HG03060 (cell line): ENCODE data around the gene DVL3.
"Not testable (repeated sequence)": the region's sequence is repeated elsewhere in the genome, so short reads cannot be mapped to it uniquely, and the experiment has no call there.

Experiments
- ATAC-seq: cut with Tn5 transposase; IDR thresholded peaks from one replicate; pipeline ENCODE4 v1.9.1; 2021; ENCODE audit warnings: low read depth, moderate number of reproducible peaks; ENCODE audit not compliant: unreplicated experiment

Gene DVL3

GRCh38 chr3:184154885-184155643 lies at the start of gene DVL3:
Gene DVL3, plus strand, starts transcription at chr3:184155377. Its CDS starts 259 bp downstream, at chr3:184155636.
- ATAC-seq: no peak

DNA sequence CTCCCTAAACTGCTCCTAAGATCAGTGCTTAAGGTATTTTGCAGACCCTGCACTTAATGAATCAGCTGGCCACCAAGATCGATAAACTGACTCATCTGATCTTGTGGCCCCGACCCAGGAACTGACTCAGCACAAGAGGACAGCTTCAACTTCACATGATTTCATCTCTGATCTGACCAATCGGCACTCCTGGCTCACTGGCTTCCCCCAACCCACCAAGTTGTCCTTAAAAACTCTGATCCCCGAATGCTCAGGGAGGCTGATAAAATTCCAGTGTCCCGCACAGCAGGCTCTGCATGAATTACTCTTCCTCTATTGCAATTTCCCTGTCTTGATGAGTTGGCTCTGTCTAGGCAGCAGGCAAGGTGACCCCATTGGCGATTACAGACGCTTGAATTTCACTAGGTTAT lies 44.9 kb upstream of the DVL3 start:
- ATAC-seq: no peak

GRCh38 chr3:184116017-184116416 lies 39.2 kb upstream of the DVL3 start:
- ATAC-seq: no peak

GRCh38 chr3:184117636-184118035 lies 37.5 kb upstream of the DVL3 start:
- ATAC-seq: no peak

DNA sequence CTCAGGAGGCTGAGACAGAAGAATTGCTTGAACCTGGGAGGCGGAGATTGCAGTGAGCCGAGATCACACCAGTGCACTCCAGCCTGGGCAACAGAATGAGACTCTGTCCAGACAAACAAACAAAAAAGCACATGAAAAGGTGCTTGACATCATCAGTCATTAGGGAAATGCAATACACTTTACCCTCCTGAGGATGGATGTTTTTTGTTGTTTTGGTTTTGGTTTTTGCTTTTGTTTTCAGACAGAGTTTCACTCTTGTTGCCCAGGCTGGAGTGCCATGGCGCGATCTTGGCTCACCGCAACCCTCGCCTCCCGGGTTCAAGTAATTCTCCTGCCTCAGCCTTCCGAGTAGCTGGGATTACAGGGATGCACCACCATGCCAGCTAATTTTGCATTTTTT lies 34.1 kb upstream of the DVL3 start:
- ATAC-seq: not testable (repeated sequence)

- no peak for ATAC-seq
Measured at GRCh38 chr3:184126006-184126405, 29.2 kb upstream of the DVL3 start.

- no peak for ATAC-seq
Measured at GRCh38 chr3:184129012-184129411, 26.2 kb upstream of the DVL3 start.

DNA sequence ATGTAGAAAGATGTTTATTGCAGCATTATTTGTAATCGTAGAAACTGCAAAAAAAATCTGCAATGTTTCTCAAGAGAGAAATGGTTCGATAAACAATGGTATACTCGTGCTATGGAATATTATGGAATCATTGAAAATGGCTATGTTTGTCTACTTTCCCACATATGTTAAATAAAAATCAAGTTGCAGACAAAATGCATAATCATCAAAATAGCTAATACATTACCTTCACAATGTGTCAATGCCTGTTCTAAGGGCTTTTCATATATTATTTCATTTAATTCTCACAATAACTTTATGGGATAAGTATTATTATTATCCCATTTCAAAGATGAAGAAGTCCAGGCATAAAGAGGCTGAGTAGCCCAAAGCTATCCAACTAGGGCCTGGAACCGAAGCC lies 22.2 kb upstream of the DVL3 start:
- ATAC-seq: no peak

DNA sequence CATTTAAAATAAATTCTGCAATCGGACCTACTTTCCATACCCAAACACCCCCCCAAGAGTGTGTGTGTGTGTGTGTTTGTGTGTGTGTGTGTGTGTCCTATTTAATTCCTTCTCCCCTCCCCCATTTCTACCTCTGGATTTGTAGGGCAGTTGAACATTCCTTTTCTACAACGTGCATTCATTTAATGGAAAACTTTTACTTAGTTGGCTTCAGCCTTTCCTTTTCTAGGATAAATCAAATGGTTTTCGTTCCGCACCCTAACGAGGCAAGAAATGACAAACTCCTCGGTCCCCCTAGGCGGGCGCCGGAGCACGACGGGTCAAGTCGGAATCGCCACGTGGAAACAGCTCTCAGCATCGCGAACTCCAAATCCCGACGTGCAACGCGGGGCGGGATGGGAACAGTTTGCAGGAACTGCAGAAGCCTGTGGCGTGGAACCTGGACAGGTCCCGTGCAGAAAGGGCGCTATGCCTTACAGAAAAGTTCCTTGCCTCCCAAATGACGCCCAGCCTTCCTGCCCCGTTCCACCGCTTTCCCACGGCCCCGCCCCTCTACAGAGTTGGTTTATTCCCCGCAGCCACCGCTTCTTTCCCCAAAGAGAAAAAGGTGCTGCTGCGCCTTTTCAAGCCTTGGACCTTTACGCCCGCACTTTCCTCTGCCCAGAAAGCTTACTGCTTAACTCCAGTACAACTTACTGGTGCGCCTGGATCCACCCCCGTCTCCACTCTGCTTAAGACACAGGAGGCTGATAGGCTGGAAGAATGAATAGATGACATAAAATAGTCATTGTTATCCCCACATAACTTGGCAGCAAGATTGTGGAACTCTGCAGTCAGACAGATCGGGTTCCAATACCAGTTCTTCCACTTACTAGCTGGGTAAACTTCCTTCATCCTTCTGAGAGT lies 21.1 kb upstream of the DVL3 start:
- ATAC-seq: no peak

DNA sequence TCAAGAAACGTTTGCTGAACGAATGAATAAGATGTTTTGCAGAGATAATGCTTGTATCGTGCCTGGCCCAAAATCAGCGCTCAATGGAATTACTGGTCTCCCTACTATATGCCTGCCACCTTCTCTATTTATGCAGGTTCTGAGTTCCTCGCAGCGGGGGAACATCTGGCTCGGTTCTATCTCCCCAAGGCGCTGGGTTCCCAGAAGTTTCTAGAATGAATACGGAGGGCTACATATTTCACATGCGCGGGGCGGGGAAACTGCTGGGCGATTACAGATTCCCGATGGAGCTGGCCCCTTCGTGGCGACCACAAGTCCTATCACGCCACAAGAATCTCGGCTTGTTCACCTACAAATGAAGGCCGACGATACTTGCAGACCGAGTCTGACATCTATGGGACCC lies 20.4 kb upstream of the DVL3 start:
- no peak for ATAC-seq

- ATAC-seq: peak; percentile 71
Measured at GRCh38 chr3:184135149-184135910, 19.8 kb upstream of the DVL3 start, which contains the start of gene EIF2B5. Gene EIF2B5, plus strand, starts transcription at chr3:184135358. Its CDS starts 28 bp downstream, at chr3:184135386.

DNA sequence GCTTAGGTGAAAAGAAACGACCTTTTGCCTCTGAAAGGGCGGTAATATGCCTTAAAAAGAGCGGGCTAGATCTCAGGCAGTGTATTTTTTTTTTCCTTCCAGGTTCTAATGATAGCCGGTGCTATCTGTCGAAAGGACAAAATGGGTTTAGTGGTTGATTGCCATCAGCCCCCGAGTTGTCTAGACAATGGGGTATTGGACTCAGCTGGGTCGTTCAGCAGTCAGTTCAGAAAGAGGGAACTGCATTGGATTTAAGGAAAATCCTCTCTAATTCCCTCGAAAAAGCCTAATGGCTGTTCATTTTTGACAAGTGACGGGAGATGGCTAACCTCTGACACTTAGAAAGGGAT lies 19.3 kb upstream of the DVL3 start:
- ATAC-seq: no peak

GRCh38 chr3:184140436-184140835 lies 14.7 kb upstream of the DVL3 start:
- ATAC-seq: no peak

- no peak for ATAC-seq
Measured at GRCh38 chr3:184142199-184142598, 13.0 kb upstream of the DVL3 start.

DNA sequence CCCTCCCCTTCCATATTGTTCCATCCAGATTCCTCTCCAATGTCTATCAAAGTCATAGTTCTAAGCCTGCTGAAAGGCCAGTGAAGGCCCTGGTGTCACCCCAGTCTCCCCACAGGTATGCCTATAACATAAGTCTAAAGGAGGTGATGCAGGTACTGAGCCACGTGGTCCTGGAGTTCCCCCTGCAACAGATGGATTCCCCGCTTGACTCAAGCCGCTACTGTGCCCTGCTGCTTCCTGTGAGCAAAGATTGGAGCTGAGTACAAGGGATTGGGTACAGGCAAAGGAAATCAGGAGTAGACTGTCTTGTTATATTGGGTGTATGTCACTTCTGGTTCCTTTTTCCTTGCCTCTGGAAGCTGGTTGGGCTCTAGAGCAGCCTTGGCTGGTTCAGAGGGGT lies 11.8 kb upstream of the DVL3 start:
- no peak for ATAC-seq

DNA sequence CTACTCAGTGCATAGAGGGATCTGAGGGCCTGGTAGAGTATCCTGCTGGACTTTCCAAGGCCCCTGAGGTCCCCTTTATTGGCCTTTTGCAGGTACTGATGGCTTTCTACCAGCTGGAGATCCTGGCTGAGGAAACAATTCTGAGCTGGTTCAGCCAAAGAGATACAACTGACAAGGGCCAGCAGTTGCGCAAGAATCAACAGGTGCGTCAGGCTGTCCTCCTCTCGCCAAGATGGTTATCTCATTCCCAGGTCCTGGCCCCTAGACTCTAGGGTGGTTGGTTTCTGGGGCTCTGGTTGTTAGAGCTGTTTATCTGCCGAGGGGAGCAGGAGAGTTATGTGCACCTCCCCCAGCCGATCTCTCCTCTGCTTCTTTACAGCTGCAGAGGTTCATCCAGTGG lies 10.7 kb upstream of the DVL3 start:
- ATAC-seq: no peak

GRCh38 chr3:184145111-184145524 lies 10.1 kb upstream of the DVL3 start:
- no peak for ATAC-seq

GRCh38 chr3:184145751-184146270 lies 9.4 kb upstream of the DVL3 start:
- no peak for ATAC-seq

- no peak for ATAC-seq
Measured at GRCh38 chr3:184148076-184148475, 7.1 kb upstream of the DVL3 start.

DNA sequence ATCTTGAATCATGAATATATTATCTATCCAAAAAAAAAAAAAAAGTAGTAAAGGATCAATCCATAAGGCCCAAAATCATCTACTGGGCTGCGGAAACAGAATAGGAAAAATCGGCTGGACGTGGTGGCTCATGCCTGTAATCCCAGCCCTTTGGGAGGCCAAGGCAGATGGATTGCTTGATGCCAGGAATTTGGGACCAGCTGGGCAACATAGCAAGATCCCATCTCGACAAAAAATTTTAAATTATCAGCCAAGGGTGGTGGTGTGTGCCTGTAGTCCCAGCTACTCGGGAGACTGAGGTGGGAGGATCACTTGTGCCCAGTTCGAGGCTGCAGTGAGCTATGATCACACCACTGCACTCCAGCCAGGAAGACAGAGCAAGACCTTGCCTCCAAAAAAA lies 6.1 kb upstream of the DVL3 start:
- ATAC-seq: no peak

DNA sequence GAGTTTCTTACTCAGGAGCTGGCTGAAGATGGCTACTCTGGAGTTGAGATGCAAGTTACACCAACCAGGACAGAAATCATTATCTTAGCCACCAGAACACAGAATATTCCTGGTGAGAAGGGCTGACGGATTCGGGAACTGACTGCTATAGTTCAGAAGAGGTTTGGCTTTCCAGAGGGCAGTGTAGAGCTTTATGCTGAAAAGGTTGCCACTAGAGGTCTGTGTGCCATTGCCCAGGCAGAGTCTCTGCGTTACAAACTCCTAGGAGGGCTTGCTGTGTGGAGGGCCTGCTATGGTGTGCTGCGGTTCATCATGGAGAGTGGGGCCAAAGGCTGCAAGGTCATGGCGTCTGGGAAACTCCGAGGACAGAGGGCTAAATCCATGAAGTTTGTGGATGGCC lies 5.4 kb upstream of the DVL3 start:
- not testable (repeated sequence) for ATAC-seq
